GM12872 (cell line): ENCODE data around the gene PICK1.

ENCODE experiments used
- TF ChIP-seq, protein P1 (sequence below): IDR thresholded peaks from 3 replicates; pipeline ENCODE4 v1.5.1; 2011; ENCODE audit warnings: low read depth, mild to moderate bottlenecking, low read length, moderate library complexity; ENCODE audit not compliant: insufficient read depth

PICK1 gene

GRCh38 chr22:38040953-38041759 lies 16.0 kb upstream of the PICK1 start:
- TF ChIP-seq, protein P1, sequence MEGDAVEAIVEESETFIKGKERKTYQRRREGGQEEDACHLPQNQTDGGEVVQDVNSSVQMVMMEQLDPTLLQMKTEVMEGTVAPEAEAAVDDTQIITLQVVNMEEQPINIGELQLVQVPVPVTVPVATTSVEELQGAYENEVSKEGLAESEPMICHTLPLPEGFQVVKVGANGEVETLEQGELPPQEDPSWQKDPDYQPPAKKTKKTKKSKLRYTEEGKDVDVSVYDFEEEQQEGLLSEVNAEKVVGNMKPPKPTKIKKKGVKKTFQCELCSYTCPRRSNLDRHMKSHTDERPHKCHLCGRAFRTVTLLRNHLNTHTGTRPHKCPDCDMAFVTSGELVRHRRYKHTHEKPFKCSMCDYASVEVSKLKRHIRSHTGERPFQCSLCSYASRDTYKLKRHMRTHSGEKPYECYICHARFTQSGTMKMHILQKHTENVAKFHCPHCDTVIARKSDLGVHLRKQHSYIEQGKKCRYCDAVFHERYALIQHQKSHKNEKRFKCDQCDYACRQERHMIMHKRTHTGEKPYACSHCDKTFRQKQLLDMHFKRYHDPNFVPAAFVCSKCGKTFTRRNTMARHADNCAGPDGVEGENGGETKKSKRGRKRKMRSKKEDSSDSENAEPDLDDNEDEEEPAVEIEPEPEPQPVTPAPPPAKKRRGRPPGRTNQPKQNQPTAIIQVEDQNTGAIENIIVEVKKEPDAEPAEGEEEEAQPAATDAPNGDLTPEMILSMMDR, result no peak

- TF ChIP-seq, protein P1, result no peak
Observed at GRCh38 chr22:38041760-38042487, 15.3 kb upstream of the PICK1 start.

GRCh38 chr22:38042488-38042790 lies 14.8 kb upstream of the PICK1 start:
- TF ChIP-seq, protein P1, result no peak

- TF ChIP-seq, protein P1, result no peak
Observed at GRCh38 chr22:38043151-38044039, 13.8 kb upstream of the PICK1 start.

DNA sequence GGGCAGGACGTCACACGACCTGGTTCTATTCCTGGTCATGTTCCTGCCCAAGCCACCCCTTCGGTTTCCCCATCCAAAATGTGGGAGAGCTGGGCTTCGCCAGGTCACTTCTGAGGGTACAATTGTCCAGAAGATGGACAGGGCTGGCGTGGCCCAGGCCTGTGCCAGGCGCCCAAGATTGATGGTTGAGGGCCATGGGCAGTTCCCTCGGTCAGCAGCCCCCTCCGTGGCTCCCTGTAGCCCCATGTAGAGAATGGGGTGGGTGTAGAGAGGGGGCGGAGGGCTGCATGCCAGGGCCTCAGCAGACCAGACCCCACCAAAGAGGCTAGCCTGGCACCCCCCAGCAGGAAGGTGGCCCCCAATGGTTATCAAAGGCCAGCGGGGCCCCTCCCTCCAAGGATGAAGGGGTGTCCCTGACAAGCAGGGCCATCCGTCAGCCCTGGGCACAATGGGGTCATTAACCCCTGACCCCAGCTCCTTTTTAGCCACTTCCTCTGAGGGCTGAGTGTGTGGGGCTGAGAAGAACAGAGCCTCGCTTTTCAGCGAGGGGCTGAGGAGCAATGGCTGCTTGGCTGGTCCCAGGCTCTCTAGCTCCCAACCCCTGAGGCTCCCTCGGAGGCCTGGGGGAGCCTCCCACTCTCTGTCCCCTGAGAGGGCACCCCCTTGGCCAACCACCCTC lies 11.0 kb upstream of the PICK1 start:
- TF ChIP-seq, protein P1, result no peak

DNA sequence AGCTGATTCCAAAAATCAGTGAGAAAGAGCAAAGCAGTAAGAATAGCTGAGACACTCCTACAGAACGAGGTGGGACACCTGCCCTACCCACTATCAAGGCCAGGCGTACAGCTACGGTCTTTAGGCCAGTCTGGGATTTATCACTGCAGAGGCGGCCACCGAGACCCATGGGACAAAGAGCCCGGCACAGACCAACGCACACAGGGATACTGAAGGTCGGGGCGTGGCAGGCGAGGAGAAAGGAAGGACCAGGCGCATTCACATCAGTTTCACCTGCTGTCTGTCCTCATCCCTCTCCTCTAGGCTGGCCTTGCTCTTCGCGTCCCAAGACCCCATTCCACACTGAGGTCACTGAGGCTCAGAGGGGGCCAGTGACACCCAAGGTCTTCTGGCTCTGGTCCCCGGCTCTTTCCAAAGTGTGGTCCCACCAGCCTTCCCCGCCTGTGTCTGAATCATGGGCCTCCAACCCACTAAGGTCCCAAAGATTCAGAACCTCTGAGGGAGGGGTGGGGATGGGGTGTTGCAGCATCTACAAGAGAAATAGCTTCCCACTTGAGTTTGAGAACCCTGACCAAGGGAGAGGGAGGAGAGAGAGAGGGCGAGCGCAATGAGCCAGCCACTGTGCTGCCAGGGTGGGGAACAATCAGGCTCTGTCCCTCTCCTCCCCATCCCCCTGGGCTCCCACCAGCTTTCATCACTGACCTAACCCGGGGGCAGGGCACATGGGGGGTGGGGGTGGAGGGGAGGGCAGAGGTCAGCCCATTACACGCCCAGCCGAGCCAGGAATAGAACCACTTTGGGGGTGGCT lies 7.2 kb upstream of the PICK1 start:
- TF ChIP-seq, protein P1, result no peak
